GM12878 (cell line): ENCODE data around the gene VGLL3. TPM values are rescaled to one million over a fixed set of nuclear protein-coding genes. Genes with fewer than 3 reads are reported as not detected.

Experiments
- ATAC-seq: fragments of 200-7000 bp; cut with Tn5 transposase; 3 replicates; pipeline ENCODE4 v1.9.1; 2020; ENCODE audit warnings: mild to moderate bottlenecking, moderate library complexity
- BruUV-seq: library from RNA; stranded (reverse); fragments of 400-500 nt; replicated peaks from 2 replicates; lab custom pipeline; 2021; lab: Mats Ljungman, UMichigan
- CTCF ChIA-PET: fragments of 300-600 bp; sonication (Branson Sonifier 250); formaldehyde crosslinking; extraction: SDS; loops from one replicate; lab custom pipeline; 2021; ENCODE audit warnings: inconsistent platforms; lab: Yijun Ruan, JAX
- POLR2A ChIA-PET: fragments of 350-600 bp; formaldehyde crosslinking; extraction: SDS; loops from one replicate; lab custom pipeline; 2021; ENCODE audit warnings: inconsistent platforms; lab: Charles Lee
- RAD21 ChIA-PET: fragments of 300-600 bp; sonication (Branson Sonifier 250); formaldehyde crosslinking; loops from one replicate; lab custom pipeline; 2023; ENCODE audit warnings: antibody characterized with exemption; ENCODE audit not compliant: unreplicated experiment; lab: Charles Lee
- SMC1A ChIA-PET: fragments of 300-600 bp; sonication (Branson Sonifier 250); formaldehyde crosslinking; loops from one replicate; lab custom pipeline; 2023; ENCODE audit not compliant: unreplicated experiment, uncharacterized antibody; lab: Charles Lee
- DNase-seq: peaks from one replicate; pipeline ENCODE4 v3.0.0-alpha.2; 2011; ENCODE audit warnings: low read depth, low spot score
- FAIRE-seq: peaks from 3 replicates; lab custom pipeline; 2011; peaks lifted over from hg19 to GRCh38; lab: Jason Lieb, UNC
- H2AFZ ChIP-seq: 2 replicates; pipeline ENCODE4 v1.6.0; 2011; ENCODE audit warnings: low read depth, low read length, control low read depth; ENCODE audit not compliant: control insufficient read depth
- H3K27ac ChIP-seq: 2 replicates; pipeline ENCODE4 v1.5.1; 2011; ENCODE audit warnings: control low read depth; ENCODE audit not compliant: control insufficient read depth, insufficient read depth
- H3K27me3 ChIP-seq, 2 experiments: replicated peaks in 1 of 2; 2 replicates each; pipeline versions ENCODE4 v1.6.0 to v1.6.1; 2011; ENCODE audit warnings: low read length in 1 of 2; ENCODE audit not compliant: control insufficient read depth in 2 of 2, insufficient read depth in 2 of 2
- H3K36me3 ChIP-seq, 2 experiments: 2 replicates each; pipeline ENCODE4 v1.5.1; 2011; ENCODE audit warnings: low read length in 1 of 2; ENCODE audit not compliant: control insufficient read depth in 2 of 2, insufficient read depth in 2 of 2
- H3K4me1 ChIP-seq: 2 replicates; pipeline ENCODE4 v1.6.1; 2011; ENCODE audit warnings: mild to moderate bottlenecking, low read length, moderate library complexity, mixed read lengths; ENCODE audit not compliant: control insufficient read depth, insufficient read depth
- H3K4me2 ChIP-seq: 2 replicates; pipeline ENCODE4 v1.6.0; 2011; ENCODE audit warnings: control low read depth; ENCODE audit not compliant: control insufficient read depth, insufficient read depth
- H3K4me3 ChIP-seq: fragments of 200-600 bp; sonication (generic); 2 replicates; pipeline ENCODE4 v1.5.1; 2016
- H3K79me2 ChIP-seq: 2 replicates; pipeline ENCODE4 v1.6.0; 2011; ENCODE audit warnings: low read length; ENCODE audit not compliant: control insufficient read depth, insufficient read depth
- H3K9ac ChIP-seq: 2 replicates; pipeline ENCODE4 v1.8.0; 2011; ENCODE audit warnings: low read length, control low read depth, mixed read lengths; ENCODE audit not compliant: control insufficient read depth, insufficient read depth
- H3K9me3 ChIP-seq: replicated peaks from 3 replicates; pipeline ENCODE4 v1.5.1; 2011; ENCODE audit warnings: mild to moderate bottlenecking, low read length; ENCODE audit not compliant: control insufficient read depth, insufficient read depth
- H4K20me1 ChIP-seq: 2 replicates; pipeline ENCODE4 v1.6.0; 2011; ENCODE audit not compliant: control insufficient read depth, insufficient read depth
- ATF2 ChIP-seq: IDR thresholded peaks from 2 replicates; pipeline ENCODE4 v1.6.1; 2012; ENCODE audit warnings: low read length, inconsistent platforms
- CTCF ChIP-seq, 3 experiments: IDR thresholded peaks in 2 of 3; conservative IDR thresholded peaks in 1 of 3; 2 replicates each; pipeline ENCODE4 v1.5.1; 2011; ENCODE audit warnings: low read depth in 3 of 3, low read length in 3 of 3, mild to moderate bottlenecking in 3 of 3, control low read depth in 2 of 3, moderate library complexity in 2 of 3, inconsistent platforms in 1 of 3, mixed read lengths in 1 of 3; ENCODE audit not compliant: control insufficient read depth in 2 of 3, insufficient read depth in 1 of 3; ENCODE audit errors: extremely low read depth in 1 of 3
- ESRRA ChIP-seq: IDR thresholded peaks from 2 replicates; pipeline ENCODE4 v1.6.1; 2012; ENCODE audit warnings: mild to moderate bottlenecking, low read length, improper control_type of control experiment
- PKNOX1 ChIP-seq: fragments of 450-650 bp; IDR thresholded peaks from 2 replicates; pipeline ENCODE4 v1.6.1; 2016; ENCODE audit warnings: mild to moderate bottlenecking
- TCF7 ChIP-seq: IDR thresholded peaks from 2 replicates; pipeline ENCODE4 v1.6.1; 2014; ENCODE audit warnings: antibody characterized with exemption, borderline replicate concordance
- WGBS: methylation state at CpG from one replicate; pipeline ENCODE4 v1.1.6; 2016; ENCODE audit warnings: low lambda C conversion rate; ENCODE audit not compliant: insufficient replicate concordance, insufficient coverage; ENCODE audit errors: missing lambda C conversion rate; 5-methylcytosine and 5-hydroxymethylcytosine counted together
- in situ Hi-C: fragments of 300-500 bp; cut with MboI; formaldehyde crosslinking; loops from 9 replicates; pipeline ENCODE4 v1.14.3; 2018; ENCODE audit warnings: mixed read lengths
- intact Hi-C: fragments of 100-400 bp; cut with micrococcal nuclease; formaldehyde crosslinking; loops from one replicate; pipeline ENCODE4 v1.14.2; 2022; ENCODE audit not compliant: unreplicated experiment
- polyA plus RNA-seq, 11 experiments: library from polyadenylated mRNA; depleted of rRNA in 4 of 11; unstranded in 6 of 11; stranded (reverse) in 5 of 11; fragments of >200 nt; fragmentation: Nextera tagmentation in 4 of 11; fragmentation: Illumina TruSeq in 1 of 11; extraction: Ambion mirVana in 4 of 11; extraction: Trizol in 1 of 11; gene quantifications; 1 replicate in 1 of 11; 2 replicates in 10 of 11; pipeline versions ENCODE4 v1.2.1 to v1.2.3, GENCODE V29; 2011 to 2016; ENCODE audit warnings: inconsistent platforms in 2 of 11, missing spikeins in 2 of 11, low read depth in 1 of 11
- total RNA-seq, 4 experiments: library from RNA; depleted of rRNA in 3 of 4; stranded (reverse); fragments of >200 nt in 3 of 4; fragmentation: Illumina TruSeq in 1 of 4; extraction: Trizol in 1 of 4; gene quantifications; 2 replicates each; pipeline versions ENCODE4 v1.2.1 to v1.2.3, GENCODE V29; 2013 to 2021

VGLL3 gene
- total and polyA plus RNA-seq, 10 of the 15 experiments (the other 5 are each of a cell fraction or from before 2014, with no cell fraction given): 0.05 TPM; not detected in 9

- FAIRE-seq (no peak), ATAC-seq (no peak), DNase-seq (no peak)
- H4K20me1 ChIP-seq: no peaks in the 10 kb centered on the region
- no peaks in the 10 kb centered on the region for H3K36me3 ChIP-seq
- H2AFZ ChIP-seq: no peak overlapping the region
- H3K9me3 ChIP-seq: no peaks in the 10 kb centered on the region
- ChIA-PET RAD21 (no interaction called here), POLR2A (no interaction called here), CTCF (no interaction called here), SMC1A (no interaction called here)
- no peaks in the 10 kb centered on the region for H3K79me2 ChIP-seq
- WGBS: 0% methylated on average over 1 of the region's 1 CpG
- H3K4me3 ChIP-seq: no peak overlapping the region
- H3K4me2 ChIP-seq: no peak overlapping the region
- no peaks in the 10 kb centered on the region for H3K4me1 ChIP-seq
- H3K9ac ChIP-seq: no peak overlapping the region
- TF ChIP-seq CTCF (IDR thresholded peaks at IDR 0.05 in 2 of 3, conservative IDR thresholded peaks at IDR 0.05 in 1 of 3; ENCODE audit: control insufficient read depth in 2 of 3, extremely low read depth in 1 of 3, insufficient read depth in 1 of 3, low read depth in 3 of 3, low read length in 3 of 3): no peak
- no peak for TF ChIP-seq TCF7
- TF ChIP-seq PKNOX1: no peak
- no peak for TF ChIP-seq ESRRA
- TF ChIP-seq ATF2: no peak
- intact Hi-C loops (no loop called here), in situ Hi-C loops (loop anchor here (25.0 kb wide), 1 partner anchor 208 kb away; no protein-coding TSS in a partner anchor)
- no TSS peak for BruUV-seq
- no peak overlapping the region for H3K27ac ChIP-seq
- no peaks in the 10 kb centered on the region for H3K27me3 ChIP-seq
Measured at GRCh38 chr3:86954226-86954625, 36.7 kb downstream of the VGLL3 start.
